Frontal cortex (tissue), 4 donors: ENCODE measurements around the gene HIF1A. TPM values are rescaled to one million over a fixed set of nuclear protein-coding genes. Genes with fewer than 3 reads are reported as not detected.
A peak's percentile ranks its signal among the peaks of the same experiment; 100 is the strongest.

Source experiments
- DNase-seq, 2 donors: peaks; one replicate each; pipeline ENCODE4 v3.0.0; 2012; ENCODE audit warnings: low spot score in 2 of 2
- FAIRE-seq: peaks from 2 replicates; lab custom pipeline; 2012; peaks lifted over from hg19 to GRCh38; lab: Jason Lieb, UNC
- total RNA-seq: library from RNA; depleted of rRNA; stranded (reverse); fragments of >200 nt; gene quantifications from one replicate; pipeline ENCODE4 v1.2.3, GENCODE V29; 2014
- donor health status: control.
- donor health status: control.
- donor health status: control.

The HIF1A gene
- total RNA-seq, 1 donor from 2014 or later: 151 TPM

DNA sequence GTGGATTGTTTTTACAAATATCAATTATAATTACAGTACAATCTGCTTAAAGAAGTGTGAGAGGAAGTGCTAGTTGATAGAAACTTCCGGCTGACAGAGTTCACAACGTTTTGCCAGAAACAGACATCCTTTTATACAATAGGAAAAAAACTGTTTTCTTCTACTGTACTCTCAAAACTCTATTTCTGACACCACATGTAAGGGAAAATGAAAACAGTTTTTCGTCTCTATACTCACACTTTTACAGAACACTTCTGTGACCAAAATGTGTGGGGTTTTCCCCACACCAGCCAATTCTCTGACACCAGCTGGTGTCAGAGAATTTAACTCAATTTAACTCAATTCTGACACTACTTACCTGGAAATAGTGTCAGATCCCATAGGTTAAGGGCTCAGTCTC lies 24.2 kb upstream of the HIF1A start:
- no peak for DNase-seq
- FAIRE-seq: no peak

DNA sequence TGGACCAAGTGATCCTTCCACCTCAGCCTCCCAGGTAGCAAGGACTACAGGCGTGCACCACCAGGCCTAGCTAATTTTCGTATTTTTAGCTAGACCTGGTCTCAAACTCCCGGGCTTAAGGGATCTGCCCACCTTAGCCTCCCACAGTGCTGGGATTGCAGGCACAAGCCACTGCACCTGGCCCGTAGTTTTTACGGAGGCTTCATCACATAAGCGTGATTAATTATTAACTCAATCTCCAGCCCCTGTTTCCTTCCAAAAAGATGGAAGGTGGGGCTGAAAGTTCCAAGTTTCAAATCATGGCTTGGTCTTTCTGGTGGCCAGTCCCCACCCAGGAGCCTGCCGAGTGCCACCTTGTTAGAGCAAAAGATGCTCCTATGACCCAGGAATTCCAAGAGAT lies 22.5 kb upstream of the HIF1A start:
- FAIRE-seq: no peak
- no peak for DNase-seq

DNA sequence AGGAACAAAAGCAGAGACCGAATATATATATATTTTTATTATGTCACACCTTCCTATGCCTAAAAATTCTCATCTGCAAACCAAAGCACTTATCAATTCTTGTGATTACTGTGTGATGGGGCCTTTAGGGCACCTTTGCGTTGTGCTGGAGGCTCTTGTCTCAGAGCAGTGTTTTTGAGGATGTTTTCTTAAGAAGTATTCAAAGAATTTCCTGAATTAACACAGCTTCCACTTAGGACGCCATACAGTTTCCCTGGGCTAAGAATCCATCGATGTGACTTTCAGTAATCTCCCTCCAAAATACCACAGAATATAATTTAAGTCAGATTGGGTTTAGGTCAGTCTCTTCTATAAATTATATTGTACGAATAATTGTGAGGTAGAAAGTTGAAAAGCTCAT lies 22.0 kb upstream of the HIF1A start:
- FAIRE-seq (no peak), DNase-seq (no peak)

DNA sequence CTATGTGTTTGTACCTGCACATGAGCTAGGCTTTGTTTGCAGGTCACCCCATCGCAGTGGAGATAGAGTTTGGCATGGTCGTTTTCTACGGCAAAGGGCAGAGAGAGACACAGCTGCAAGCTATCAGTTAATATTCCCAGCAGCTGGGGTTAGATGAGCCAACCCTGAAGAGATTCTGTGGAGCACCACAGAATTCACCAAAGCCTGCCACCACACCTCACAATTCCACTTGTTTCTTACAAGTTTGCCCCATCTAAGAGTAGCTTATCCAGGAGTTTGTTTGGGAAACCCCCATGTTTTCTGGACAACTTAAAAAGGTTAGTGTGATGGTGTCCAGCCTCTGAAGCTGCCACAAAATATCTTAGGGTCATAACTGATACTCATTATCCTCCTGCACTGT lies 20.0 kb upstream of the HIF1A start:
- FAIRE-seq (no peak), DNase-seq (no peak)

DNA sequence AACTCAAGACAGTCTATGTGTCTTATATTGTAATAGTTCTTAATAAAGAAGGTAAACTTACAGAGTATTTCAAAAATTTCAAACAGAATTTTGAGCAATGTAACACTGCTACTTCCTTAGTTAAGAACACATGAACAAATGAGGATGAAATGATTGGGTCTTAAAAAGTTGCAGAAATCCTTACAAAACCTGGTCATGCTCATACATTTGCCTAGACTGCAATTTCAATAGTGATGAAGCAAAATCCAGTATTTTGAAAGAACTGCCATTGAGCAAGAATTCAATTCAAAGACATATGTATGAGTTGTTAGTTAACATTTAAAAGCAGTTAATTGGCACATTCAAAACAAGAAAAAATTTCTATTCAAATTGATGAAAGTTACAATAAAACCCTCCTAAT lies 17.8 kb upstream of the HIF1A start:
- DNase-seq (no peak), FAIRE-seq (no peak)

DNA sequence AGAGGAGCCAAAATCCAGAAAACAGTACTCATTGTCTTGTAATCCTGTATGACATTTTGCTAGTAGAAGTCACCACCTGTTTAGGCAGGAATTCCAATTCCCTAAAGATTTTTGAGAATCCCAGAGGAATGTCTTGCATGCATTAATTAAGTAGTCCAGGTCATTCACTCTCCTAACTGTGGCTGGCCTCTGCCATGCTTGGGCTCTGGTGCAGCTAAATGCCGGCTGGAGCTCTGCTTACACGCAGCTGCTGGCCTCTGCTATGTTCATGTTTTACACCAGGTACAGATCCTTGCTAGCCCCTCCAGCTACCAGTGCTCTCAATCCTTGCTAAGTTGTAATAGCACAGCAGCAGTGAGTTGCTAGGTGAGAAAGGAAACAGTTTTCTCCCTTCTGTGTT lies 16.3 kb upstream of the HIF1A start:
- FAIRE-seq (no peak), DNase-seq (no peak)

DNA sequence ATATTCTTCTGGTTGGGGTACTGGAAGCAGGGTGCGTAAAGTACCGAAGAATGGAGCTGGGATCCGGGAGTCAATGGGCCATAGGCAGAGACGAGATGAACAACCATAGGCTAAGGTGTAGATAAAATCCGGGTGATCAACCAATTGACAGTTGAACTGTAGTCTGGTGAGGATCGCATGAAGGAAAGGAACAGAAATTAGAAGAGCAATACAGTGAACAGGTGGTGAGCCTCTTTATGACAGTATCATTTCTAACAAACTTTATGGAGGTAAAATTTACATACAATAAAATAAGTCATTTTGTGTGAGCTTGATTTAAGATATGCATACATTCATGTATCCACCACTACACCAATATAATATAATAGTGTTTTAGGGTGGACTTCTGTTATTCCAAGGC lies 13.9 kb upstream of the HIF1A start:
- no peak for FAIRE-seq
- no peak for DNase-seq

DNA sequence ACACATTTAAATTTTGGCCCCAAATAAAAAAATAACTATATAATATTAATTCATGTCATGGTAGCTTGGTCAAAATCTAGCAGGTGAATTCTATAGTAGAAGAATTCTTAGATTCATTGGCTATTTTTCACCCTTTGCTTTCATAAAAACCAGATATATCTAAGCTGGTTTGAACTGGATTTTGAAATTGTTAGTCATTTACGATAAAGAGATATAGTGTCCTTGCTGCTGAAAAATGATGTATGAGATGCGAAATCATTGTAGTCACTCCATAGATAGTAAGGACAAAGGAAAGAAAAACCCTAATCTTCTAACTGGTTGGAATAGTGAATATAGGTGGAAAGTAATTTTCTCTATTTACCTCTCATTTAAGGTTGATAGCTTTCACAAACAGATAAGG lies 12.2 kb upstream of the HIF1A start:
- DNase-seq: no peak
- FAIRE-seq: no peak

DNA sequence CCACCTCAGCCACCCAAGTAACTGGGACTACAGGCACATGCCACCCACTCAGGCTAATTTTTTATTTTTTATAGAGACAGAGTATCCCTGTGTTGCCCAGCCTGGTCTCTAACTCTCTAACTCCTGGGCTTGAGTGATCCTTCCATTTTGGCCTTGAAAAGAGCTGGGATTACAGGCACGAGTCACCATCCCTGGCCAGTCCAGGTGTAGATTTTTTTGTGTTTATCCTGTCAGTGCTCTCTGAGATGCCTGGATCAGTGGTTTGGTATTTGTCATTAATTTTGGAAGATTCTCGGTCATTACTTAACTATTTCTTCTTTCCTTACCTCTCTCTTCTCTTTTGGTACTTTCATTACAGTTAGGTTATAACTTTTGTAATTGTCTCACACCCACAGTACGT lies 5.3 kb upstream of the HIF1A start:
- DNase-seq (no peak), FAIRE-seq (no peak)

DNA sequence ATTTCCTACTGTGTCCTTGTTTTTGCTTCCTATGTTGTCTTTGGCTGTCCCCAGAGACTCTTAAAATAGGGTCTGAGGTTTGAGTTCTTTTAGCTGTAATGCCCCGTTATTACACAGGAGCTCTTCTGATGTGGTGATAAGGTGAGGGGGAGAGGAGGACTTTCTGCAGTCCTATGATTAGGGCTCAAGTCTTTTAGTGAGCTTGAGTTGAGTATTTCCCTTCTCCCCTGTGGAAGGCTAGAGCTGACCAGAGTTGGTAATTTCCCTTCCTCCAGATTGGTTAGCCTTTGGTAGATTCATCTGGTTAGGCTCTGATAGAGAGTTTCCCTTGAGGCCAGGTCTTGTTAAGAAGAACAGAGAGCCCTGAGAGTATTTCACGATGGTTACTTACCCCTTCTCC lies 4.3 kb upstream of the HIF1A start:
- FAIRE-seq: no peak
- no peak for DNase-seq

DNA sequence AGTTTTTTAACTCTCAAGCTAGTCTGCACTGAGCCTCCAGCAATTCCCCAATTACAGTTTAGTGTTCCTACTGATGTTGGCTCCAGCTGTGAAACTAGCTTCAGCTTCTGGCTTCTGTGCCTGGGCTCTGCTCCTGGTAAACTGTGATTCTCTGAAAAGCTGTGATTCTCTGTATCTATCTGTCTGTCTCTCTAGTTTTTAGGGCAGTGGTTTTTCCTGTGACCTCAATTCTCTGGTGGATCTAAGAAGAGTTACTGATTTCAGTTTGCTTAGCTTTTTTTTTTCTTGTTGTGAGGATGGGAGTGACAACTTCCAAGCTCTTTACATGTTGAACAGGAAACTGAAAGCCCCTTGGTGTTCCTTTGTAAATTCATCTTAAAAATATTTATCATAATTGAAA lies 3.8 kb upstream of the HIF1A start:
- FAIRE-seq (no peak), DNase-seq (no peak)

DNA sequence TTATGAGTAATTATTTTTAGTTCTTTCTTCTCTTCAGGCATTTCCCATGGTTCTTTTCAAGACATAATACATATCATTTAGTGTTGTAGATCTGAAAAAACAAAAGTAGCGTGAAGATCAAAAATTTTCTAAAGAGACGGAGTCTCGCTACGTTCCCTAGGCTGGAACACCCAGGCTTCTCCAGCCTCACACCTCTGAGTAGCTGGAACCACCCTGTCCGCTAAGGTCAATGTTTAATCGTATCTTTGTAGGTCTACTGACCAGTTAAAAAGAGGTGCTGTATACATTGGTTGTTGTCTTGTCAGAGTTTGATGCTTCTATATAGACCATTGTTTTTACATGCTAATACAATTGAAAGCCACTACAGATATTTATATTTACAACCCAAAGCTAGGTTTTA lies 1.3 kb upstream of the HIF1A start:
- DNase-seq (no peak), FAIRE-seq (no peak)

DNA sequence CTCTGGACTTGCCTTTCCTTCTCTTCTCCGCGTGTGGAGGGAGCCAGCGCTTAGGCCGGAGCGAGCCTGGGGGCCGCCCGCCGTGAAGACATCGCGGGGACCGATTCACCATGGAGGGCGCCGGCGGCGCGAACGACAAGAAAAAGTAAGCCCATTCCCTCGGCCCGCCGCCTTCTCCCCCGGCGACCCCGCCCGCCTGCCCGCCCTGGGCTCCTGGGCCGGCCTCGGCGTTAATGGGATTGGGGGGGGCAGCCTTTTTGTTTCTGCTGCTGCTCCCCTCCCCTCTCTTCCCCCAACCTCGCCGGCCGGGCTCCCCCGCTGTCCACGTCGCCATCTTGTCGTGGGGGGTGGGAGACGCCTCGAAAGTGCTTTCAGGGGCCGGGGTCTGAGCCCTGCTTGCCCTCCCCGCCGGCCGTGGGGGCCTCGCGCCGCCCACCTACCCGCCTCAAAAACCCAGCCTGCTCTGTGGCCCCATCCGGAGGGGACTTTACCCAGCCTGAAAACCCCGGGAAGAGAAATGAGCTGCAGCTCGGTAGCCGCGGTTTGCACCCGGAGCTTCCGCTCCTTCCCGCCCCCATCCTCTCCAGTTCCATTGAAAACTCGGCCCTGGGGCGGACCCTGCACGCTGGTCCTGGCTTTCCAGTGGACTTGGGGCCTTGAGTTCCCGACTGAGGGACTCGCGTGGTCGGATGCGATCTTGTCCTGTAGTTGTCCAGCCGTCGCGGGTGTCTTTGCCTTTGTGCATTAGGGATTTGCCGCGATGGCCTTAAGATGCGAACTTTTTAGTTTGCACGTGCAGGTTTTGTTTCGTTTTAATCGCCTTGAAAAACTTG lies 598 bp downstream of the HIF1A start:
- FAIRE-seq (no peak), DNase-seq (peak; percentile 17 to 18)

DNA sequence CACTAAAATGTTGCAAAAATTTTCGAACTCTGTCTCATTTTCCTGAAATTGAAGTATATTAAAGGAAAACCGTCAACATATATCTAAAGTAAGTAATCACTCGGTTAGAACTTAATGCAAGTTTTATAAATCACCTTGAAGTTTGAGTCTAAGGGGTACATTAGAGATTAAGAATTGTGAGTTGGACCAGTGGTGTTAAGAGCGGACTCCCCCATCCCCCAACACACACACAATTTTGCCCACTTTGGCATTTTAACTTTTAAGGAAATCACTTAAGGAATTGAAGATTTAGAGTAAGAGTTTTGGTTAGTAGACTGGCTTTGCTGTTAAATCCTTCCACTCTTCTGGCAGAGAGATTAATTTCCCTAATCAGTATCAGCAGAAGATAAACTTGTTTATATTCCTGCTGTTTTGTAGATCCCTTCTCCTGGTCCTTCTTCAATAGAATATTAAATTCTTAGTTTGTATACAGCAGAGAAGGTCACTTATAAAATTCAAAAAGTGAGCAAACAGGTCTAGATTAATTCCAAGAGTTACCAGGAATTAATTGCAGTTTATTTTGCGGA lies 1.5 kb downstream of the HIF1A start:
- DNase-seq: no peak
- no peak for FAIRE-seq

DNA sequence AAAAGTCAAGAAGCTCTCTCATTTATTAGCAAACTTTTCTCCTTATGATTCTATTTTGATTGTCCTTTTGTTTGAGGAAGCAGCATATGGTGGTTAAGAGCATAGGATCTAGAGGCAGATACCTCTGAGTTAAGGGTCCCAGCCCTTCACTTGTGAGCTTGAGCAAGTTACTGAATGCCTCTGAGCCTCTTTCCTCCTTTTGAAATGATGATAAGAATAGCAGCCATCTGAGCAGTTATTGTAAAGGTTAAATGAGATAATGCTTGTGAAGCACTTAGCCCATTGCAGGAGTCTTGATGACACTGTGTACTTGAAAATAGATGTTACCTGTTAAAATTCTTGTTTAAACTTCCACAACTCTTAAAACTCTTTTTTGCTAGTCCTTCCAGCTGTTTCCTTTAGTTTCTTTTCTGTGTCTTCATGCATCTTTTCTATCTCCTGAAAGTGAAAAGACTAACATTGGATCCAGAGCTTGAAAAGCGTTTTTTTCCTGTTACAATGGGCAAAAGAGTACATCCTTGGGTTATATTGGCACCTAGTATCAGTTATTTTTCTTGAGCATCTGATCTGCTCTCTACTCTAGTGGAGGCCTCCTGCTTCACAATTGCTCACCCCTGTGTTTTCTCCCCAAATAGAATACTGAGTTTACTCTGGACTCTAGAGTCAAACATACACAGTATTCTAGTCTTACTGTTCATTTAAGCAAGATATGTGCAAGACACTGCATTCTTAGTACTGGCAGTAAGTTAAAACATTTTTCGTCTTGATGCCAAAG lies 3.1 kb downstream of the HIF1A start:
- no peak for FAIRE-seq
- DNase-seq: no peak

DNA sequence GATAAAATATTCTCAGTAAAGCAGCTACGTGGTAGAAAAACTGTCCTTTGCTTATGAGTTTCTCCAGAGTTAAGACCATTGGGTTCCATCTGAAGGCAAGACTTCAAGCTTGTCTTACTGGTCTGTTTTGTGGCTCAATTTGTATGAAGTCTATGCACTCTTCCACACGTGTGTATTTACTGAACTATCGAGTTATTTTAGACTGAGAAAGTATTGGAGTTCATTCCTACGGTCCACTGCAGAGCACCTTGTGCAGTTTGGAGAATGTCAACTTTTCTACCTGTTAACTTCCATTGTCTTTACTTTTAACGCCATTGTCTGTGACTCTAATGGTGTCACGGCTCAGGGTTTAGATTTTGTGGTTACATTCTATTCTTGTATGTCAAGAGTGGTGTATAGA lies 3.7 kb downstream of the HIF1A start:
- DNase-seq (no peak), FAIRE-seq (no peak)

DNA sequence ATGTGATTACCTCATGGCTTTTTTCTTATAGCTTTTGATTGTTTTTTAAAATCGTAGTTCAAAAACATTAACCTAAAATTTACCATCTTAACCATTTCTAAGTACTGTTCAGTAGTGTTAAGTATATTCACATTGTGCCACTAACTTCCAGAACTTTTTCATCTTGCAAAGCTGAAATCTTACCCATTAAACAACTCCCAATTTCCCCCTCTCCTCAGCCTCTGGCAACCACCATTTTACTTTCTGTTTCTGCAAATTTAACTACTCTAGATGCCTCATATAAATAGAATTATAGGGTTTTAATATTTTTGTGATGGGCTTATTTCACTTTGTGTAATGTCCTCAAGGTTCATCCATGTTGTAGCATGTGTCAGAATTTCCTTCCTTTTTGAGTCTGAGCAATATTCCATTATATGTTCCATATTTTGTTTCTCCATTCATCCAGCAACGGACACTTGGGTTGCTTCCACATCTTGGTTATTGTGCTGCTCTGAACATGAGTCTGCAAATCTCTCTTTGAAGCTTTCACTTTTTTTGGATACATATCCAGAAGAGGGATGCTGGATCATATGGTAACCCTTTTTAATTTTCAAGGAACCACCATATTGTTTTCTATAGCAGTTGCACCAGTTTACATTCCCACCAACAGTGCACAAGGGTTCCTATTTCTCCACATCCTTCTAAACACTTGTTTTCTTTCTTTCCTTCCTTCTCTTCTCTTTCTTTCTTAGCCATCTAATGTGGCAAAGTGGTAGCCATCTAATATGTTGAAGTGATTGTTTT lies 5.0 kb downstream of the HIF1A start:
- DNase-seq: no peak
- FAIRE-seq: no peak

DNA sequence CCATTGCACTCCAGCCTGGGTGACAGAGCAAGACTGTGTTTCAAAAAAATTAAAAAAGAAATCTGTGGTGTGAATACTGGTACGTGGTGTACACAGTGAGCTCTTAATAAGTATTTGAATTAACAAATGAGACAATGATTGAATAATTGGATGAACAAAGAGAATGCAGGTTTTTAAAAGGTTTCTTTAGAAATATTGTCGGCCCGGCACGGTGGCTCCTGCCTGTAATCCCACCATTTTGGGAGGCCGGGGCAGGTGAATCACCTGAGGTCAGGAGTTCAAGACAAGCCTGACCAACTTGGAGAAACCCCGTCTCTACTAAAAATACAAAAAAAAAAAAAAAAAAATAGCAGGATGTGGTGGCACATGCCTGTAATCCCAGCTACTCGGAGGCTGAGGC lies 6.6 kb downstream of the HIF1A start:
- no peak for DNase-seq
- FAIRE-seq: no peak

DNA sequence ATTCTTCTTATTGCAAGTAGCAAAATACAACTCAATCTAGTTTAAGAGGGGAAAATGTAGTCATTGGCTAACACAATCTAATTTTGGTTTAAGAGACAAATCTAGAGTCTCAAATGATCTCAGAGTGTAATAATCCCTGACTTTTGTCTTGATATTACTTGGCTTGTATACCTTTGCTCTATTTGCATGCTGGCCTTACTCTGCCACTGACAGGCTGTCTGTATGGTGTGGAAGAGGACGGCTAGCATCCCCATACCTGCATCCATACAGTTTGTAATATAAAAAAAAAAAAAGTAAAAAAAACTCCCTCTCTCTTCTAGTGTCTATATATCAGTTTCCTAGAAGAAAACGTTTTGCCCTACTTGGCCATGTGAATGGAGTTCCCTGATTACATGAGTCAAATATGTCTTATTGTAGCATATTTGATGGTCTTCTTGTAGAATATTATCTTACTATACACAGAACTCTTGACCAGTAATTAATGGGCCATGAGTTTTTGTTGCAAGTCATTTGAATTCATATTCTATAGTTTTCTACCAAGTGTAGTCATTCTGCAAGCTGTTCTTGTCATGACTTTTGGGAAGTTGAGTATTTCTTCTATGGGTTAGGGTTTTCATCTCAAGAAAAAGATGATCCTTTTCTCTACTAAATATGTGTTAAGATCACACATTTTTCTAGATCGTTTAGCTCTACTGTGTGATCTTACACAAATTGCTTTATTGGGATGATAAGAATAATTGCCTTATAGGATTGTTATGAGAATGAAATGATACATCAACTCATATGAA lies 8.2 kb downstream of the HIF1A start:
- no peak for FAIRE-seq
- no peak for DNase-seq

DNA sequence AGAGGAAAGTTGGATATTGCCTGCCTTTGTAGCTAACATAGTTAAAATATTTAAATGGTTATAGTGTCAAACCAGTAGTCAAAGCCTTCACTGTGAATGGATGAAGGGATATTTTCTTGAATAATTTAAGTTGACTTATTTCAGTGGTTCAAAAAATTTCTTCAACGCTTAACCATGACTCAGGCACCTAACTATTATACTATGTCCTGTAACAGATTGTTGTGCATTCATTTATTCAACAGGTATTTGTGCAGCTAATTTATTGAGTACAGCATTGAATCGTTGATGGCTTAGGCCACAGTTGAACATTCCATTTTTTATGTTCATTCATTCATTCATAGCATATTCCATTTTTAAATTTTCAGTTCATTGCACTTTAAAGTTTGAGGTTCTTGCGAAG lies 9.2 kb downstream of the HIF1A start:
- no peak for FAIRE-seq
- DNase-seq: no peak
